Gastrocnemius medialis (tissue), 4 donors: ENCODE data around the gene ADAM23.

Source experiments
- CTCF ChIP-seq, 5 experiments: fragments of 450-650 bp in 3 of 5; fragments of 200-600 bp in 2 of 5; sonication (generic) in 2 of 5; IDR thresholded peaks in 4 of 5; conservative IDR thresholded peaks in 1 of 5; 1 replicate in 4 of 5; 2 replicates in 1 of 5; pipeline ENCODE4 v1.5.1; 2016 to 2019; ENCODE audit warnings: antibody characterized with exemption in 5 of 5, mild to moderate bottlenecking in 3 of 5, moderate library complexity in 3 of 5
- POLR2A ChIP-seq, 2 donors: fragments of 450-650 bp; IDR thresholded peaks; one replicate each; pipeline ENCODE4 v1.6.1; 2017; ENCODE audit warnings: antibody characterized with exemption in 2 of 2, mild to moderate bottlenecking in 2 of 2, moderate library complexity in 2 of 2

GRCh38 chr2:206561962-206562361 lies 118.6 kb downstream of the ADAM23 start:
- TF ChIP-seq CTCF (IDR thresholded peaks at IDR 0.05 in 4 of 5, conservative IDR thresholded peaks at IDR 0.05 in 1 of 5) (no peak), POLR2A (IDR thresholded peaks at IDR 0.05) (no peak)
